ENCODE data around the gene C11orf98.

DNA sequence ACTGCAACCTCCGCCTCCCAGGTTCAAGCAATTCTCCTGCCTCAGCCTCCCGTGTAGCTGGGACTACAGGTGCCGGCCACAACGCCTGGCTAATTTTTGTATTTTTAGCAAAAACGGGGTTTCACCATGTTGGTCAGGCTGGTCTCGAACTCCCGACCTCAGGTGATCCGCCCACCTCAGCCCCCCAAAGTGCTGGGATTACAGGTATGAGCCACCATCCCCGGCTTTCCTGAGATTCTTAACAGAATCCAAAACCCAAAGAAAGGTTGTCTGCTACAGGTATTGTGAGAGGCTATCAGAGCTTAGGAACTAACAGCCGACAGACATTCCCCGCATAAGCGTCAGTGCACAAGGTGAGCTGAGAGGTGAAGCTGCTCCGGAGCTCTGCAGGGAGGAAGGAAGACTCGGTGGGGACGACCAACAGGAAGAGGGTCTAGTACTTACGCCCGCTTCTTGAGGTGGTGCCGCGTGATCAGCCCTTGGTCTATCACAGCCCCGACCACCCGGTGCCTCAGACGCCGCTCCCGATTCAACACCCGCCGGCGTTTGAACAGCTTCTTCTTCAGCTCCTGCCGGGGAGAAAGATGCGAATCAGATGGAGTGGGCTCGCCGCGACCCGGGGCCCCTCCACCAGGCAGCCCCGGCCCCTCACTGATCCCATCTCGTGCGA lies 470 bp downstream of the C11orf98 start:
- TF ChIP-seq, protein P1, sequence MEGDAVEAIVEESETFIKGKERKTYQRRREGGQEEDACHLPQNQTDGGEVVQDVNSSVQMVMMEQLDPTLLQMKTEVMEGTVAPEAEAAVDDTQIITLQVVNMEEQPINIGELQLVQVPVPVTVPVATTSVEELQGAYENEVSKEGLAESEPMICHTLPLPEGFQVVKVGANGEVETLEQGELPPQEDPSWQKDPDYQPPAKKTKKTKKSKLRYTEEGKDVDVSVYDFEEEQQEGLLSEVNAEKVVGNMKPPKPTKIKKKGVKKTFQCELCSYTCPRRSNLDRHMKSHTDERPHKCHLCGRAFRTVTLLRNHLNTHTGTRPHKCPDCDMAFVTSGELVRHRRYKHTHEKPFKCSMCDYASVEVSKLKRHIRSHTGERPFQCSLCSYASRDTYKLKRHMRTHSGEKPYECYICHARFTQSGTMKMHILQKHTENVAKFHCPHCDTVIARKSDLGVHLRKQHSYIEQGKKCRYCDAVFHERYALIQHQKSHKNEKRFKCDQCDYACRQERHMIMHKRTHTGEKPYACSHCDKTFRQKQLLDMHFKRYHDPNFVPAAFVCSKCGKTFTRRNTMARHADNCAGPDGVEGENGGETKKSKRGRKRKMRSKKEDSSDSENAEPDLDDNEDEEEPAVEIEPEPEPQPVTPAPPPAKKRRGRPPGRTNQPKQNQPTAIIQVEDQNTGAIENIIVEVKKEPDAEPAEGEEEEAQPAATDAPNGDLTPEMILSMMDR (IDR thresholded peaks at IDR 0.05; ENCODE audit: insufficient read depth, low read length, poor library complexity, severe bottlenecking): no peak
- TF ChIP-seq EZH2phosphoT487 (conservative IDR thresholded peaks at IDR 0.05; ENCODE audit: low read length): no peak
